NCI-H345 treated with DMSO at 0.1 percent for 48 hours (cell line): Measurements from ENCODE around the gene NCOA4.
A peak's percentile ranks its signal among the peaks of the same experiment; 100 is the strongest.
"Not testable (repeated sequence)": the region's sequence is repeated elsewhere in the genome, so short reads cannot be mapped to it uniquely, and the experiment has no call there.

ENCODE experiments used
- DNase-seq: peaks from one replicate; lab custom pipeline; 2025; ENCODE audit not compliant: unreplicated experiment; lab: John Stamatoyannopoulos, UW

Gene NCOA4

GRCh38 chr10:46030091-46030937, at the start of gene NCOA4:
TSS of gene NCOA4 (minus strand) at chr10:46030623. CDS start at chr10:46016680, 13,943 bp downstream.
- DNase-seq: peak; percentile 87

DNA sequence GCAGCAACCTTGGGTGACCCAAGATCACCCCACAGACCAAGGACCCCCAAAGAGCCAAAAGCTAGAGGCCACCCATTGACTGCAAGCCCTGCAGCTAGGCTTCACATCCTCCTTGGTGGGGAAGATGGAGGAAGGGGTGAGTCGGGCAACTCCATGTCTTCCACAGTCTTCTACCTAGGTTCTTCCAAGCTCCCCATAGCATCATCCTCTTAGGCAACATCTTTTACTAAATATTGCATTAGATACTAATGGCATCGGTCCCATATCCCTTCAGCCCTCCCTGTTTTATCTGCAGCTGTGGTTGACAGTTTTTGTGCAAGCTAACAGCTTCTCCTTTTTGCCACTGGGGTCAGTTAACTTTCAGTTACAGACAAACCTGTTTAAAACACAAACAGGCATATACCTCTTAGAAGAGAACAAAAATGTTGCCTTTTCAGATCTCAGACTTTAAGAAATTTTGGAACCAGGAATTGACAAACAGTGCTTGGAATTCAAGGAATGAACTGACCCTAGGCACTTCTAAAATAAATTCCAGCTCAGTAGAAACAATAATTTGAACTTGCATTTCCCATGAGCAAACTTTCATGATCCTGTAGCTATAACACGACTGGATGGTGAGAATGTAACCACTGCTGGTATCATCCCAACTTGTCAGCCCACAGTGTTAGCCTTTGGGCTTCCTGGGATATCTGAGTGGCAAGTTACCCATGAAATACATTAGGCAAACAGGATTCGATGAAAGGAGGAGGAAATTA, 49.6 kb upstream of the NCOA4 start:
- no peak for DNase-seq

DNA sequence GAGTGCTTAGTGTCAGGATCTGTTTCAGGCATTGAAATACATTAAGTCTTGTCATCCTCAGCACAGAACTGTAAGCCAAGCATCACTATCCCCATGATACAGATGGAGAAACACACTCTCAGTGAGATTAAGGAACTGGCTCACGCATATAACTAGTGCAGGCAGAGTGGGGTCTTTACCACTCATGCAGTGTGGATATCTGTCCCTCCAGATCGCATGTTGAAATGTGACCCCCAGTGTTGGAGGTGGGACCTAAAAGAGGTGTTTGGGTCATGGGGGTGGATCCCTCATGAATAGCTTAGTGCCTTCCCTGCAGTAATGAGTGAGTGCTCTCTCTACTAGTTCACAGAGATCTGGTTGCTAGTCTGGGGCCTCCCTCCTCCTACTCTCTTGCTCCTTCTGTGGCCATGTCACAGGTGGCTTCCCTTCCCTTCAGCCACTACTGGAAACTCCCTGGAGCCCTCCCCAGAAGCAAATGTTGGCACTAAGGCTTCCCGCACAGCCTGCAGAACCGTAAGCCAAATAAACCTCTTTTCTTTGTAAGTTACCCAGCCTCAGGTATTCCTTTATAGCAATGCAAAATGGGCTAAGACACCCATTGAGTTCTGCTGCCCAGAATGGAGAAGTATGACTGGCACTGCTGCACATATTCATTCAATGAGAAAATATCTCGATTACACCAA, 47.4 kb upstream of the NCOA4 start:
- no peak for DNase-seq

GRCh38 chr10:46077141-46077554, 46.7 kb upstream of the NCOA4 start:
- DNase-seq: no peak

DNA sequence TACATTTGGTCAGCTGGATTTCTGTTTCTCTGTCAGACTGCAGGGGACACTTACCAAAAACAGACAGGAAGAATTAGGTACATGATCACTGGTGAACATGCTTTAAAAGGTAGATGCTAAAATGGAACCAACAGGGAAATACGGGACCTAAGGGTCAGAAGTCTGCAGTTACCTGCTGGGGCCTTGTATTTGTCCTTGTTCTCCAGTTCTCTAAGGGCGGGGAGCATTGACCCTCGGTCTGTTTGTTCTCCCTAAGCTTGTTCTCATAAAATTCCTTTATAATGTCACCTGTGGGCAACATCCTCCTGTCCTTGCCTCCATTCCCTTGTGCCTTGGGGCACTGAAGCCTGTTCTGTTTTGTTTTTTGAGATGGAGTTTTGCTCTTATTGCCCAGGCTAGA, 45.4 kb upstream of the NCOA4 start:
- DNase-seq: no peak

- DNase-seq: no peak
These were observed 43.9 kb upstream of the NCOA4 start for GRCh38 chr10:46074196-46074946.

DNA sequence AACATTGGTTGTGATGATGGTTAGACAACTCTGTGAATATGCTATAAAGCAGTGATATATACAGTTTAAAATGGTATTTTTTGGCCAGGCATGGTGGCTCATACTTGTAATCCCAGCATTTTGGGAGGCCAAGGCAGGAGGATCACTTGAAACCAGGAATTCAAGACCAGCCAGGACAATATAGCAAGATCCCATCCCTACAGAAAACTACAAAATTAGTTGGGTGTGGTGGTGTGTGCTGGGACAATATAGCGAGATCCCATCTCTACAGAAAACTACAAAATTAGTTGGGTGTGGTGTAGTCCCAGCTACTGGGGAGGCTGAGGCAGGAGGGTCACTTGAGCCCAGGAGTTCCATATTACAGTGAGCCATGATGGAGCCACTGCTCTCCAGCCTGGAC, 43.1 kb upstream of the NCOA4 start:
- DNase-seq: no peak

DNA sequence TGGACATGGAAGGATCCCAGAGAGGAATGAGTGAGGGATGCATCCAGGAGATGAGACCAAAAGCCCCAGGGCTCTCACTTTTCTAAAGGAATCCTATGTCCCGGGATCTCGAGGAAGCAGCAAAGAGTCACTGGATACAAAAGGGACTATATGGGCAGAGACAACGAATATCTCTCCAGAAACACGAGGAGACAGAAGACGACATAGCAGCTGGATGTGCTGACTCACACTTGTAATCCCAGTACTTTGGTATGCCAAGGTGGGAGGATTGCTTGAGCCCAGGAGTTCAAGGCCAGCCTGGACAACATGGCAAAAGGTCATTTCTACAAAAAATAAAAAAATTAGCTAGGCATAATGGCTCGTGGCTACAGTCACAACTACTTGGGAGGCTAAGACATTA, 40.3 kb upstream of the NCOA4 start:
- no peak for DNase-seq

GRCh38 chr10:46069771-46070463, 39.5 kb upstream of the NCOA4 start:
- DNase-seq: no peak

- DNase-seq: no peak
These were observed 38.5 kb upstream of the NCOA4 start for GRCh38 chr10:46068905-46069304.

DNA sequence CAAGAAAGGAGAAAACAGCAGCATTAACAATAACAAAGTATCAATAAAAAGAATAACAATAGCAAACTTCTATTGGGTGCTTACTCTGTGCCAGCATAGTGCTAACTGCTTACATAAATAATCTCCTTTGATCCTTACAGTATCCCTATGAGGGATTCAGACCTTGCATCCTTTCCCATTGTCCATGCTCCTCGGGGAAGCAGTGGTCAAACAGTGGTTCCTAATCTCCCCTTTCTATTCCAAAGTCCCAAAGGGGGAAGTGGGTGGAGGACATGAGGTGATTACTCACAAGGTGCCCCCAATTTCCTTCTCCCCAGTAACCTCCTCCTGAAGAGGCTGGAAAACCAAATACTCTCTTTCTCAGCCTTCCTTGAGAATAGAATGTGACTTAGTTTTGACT, 37.7 kb upstream of the NCOA4 start:
- DNase-seq: no peak

DNA sequence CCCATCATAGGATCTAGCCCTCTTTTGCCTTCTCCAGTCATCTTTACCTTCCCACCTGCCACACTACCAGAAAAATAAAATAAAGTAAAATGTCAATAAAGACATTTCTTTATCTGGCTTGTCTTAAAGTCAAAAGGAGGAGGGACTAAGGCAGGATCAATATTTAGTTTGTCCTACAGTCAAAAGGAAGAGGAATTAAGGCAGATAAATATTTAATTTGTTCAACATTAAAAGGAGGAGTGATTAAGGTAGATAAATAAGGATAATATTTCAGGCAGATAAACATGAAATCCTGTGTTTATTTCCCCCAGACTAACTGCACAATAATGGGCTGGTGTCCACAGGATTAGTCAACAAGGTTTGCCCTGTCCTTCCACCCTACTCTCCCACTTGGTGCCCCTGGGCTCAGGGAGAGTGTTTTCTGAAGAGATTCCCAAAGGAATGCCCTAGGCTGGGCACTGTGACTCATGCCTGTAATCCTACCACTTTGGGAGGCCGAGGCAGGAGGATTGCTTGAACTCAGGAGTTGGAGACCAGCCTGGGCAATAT, 33.9 kb upstream of the NCOA4 start:
- no peak for DNase-seq

DNA sequence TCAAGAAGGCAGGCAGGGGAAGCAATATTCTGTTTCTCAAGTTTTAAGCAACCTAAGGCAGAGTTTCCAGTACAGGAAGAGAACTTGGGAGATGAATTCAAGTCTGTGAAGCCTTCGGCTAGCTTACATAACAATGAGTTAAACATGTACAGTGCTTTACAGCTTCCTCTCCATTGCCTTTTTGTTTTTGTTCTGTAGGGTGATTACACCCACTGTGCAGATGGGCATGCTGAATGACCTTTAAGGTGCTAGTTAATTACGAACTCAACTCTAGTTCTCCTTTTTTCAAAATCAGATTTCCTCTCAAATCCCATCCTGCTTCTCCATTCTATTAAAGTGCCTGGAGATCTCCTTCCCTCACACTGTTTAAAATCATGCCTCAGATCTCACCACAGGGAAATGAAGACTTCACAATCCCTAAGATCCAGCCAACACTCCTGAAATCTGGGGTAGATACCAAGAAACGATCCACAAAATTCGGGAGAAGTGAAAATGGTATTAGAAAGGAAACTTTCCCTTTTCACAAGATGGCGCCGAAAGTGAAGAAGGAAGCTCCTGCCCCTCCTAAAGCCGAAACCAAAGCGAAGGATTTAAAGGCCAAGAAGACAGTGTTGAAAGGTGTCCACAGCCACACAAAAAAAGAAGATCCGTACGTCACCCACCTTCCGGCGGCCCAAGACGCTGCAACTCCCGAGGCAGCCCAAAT, 32.5 kb upstream of the NCOA4 start:
- DNase-seq: no peak

- DNase-seq: no peak
These were observed 30.3 kb upstream of the NCOA4 start for GRCh38 chr10:46060706-46061105.

DNA sequence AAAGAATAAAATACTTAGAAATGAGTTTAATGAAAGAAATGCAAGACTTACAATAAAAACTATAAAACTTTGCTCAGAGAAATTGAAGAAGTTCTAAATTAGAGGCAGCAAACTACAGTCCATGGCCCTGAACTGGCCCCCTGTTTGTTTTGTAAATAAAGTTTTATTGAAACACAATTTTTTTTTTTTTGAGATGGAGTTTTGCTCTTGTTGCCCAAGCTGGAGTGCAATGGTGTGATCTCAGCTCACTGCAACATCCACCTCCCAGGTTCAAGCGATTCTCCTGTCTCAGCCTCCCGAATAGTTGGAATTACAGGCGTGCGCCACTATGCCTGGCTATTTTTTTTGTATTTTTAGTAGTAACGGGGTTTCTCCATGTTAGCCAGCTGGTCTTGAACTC, 27.5 kb upstream of the NCOA4 start:
- not testable (repeated sequence) for DNase-seq

DNA sequence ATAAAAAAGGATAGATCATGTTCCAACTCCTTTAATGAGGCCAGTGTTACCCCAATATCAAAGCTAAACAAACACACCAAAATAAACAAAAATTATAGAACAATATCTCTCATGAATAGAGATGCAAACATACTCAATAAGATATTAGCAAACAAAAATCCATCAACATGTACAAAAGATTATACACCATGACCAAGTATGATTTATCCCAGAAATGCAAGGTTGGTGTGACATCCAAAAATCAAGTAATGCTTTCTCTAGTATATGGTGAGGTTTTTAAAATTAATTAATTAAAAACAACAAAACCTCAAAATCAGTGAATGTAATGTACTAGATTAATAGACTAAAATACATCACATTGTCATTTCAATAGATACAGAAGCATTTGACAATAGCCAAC, 26.6 kb upstream of the NCOA4 start:
- no peak for DNase-seq

DNA sequence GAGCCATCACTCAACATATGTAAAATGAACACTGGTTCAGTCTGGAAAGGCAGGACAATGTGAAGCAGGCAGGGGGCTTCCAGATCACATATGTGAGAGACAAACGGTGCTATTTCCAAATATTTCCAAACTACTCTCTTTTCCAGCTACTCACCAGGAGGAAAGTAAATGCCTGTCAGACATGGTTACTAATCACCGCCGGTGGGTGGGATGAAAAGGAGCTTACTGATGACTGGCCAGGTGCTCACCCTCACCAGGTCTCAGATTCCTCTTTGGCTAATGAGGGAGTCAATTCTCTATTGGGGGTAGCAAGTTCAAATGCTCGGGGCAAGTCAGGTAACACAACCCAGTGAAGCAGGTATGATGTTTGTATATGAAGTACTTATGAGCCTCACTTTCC, 25.3 kb upstream of the NCOA4 start:
- DNase-seq: no peak

- no peak for DNase-seq
These were observed 23.4 kb upstream of the NCOA4 start for GRCh38 chr10:46053534-46054434.
